Heart right ventricle (tissue), 16 donors: ENCODE data around the gene SRMS. TPM values are rescaled to one million over a fixed set of nuclear protein-coding genes. Genes with fewer than 3 reads are reported as not detected.

Experiments used
- ATAC-seq, 8 donors: fragments of 200-7000 bp; cut with Tn5 transposase; one replicate each; pipeline ENCODE4 v1.9.1; 2020; ENCODE audit warnings: mild to moderate bottlenecking in 8 of 8, moderate library complexity in 8 of 8, moderate number of reproducible peaks in 1 of 8
- DNase-seq, 2 donors: peaks; one replicate each; pipeline ENCODE4 v3.0.0-alpha.2; 2020
- H3K27ac ChIP-seq, 10 donors: fragments of 200-600 bp; sonication (generic) in 2 of 10; one replicate each; pipeline versions ENCODE4 v1.5.0 to v1.8.0; 2020 to 2022; ENCODE audit warnings: mild to moderate bottlenecking in 3 of 10
- H3K27me3 ChIP-seq, 7 donors: fragments of 200-600 bp; one replicate each; pipeline ENCODE4 v1.8.0; 2021 to 2022; ENCODE audit warnings: mild to moderate bottlenecking in 2 of 7
- H3K36me3 ChIP-seq, 9 donors: fragments of 200-600 bp; sonication (generic) in 1 of 9; one replicate each; pipeline versions ENCODE4 v1.5.0 to v1.8.0; 2020 to 2022; ENCODE audit warnings: mild to moderate bottlenecking in 2 of 9
- H3K4me1 ChIP-seq, 9 donors: fragments of 200-600 bp; sonication (generic) in 1 of 9; one replicate each; pipeline versions ENCODE4 v1.5.0 to v1.8.0; 2020 to 2022; ENCODE audit warnings: mild to moderate bottlenecking in 4 of 9
- H3K4me3 ChIP-seq, 10 donors: fragments of 200-600 bp; sonication (generic) in 2 of 10; one replicate each; pipeline versions ENCODE4 v1.5.0 to v1.8.0; 2020 to 2022; ENCODE audit warnings: mild to moderate bottlenecking in 7 of 10, moderate library complexity in 2 of 10
- H3K9me3 ChIP-seq, 11 donors: fragments of 200-600 bp in 10 of 11; sonication (generic) in 2 of 11; one replicate each; pipeline versions ENCODE4 v1.5.0 to v1.8.0; 2013 to 2022; ENCODE audit warnings: mild to moderate bottlenecking in 2 of 11, control low read depth in 1 of 11, moderate library complexity in 1 of 11
- CTCF ChIP-seq, 9 donors: fragments of 200-600 bp; sonication (generic) in 2 of 9; IDR thresholded peaks; one replicate each; pipeline versions ENCODE4 v1.5.0 to v1.8.0; 2021 to 2022; ENCODE audit warnings: antibody characterized with exemption in 9 of 9, mild to moderate bottlenecking in 5 of 9, moderate library complexity in 1 of 9
- WGBS, 2 donors: extraction: QIAGEN DNeasy Blood & Tissue Kit; methylation state at CpG; one replicate each; pipeline ENCODE4 v1.1.7; 2013; ENCODE audit warnings: inconsistent platforms in 1 of 2; 5-methylcytosine and 5-hydroxymethylcytosine counted together
- intact Hi-C, 10 donors: fragments of 100-400 bp; cut with DNase I; formaldehyde crosslinking; loops; one replicate each; pipeline versions ENCODE4 v1.11.1 to v1.14.2; 2022
- polyA plus RNA-seq, 2 donors: library from polyadenylated mRNA; stranded (reverse); fragments of 200-250 nt; gene quantifications; one replicate each; pipeline ENCODE4 v1.2.3, GENCODE V29; 2013
- total RNA-seq, 10 donors: library from RNA; stranded (reverse); fragmentation: NEBNext Ultra II Directional in 3 of 10; extraction: Animal tissue kit (Norgen Biotek cat#: 25700) in 3 of 10; gene quantifications; one replicate each; pipeline versions ENCODE4 v1.2.1 to v1.2.4, GENCODE V29; 2021 to 2023
- donor health status: Arrhythmogenic right ventricular cardiomyopathy.
- donor health status: ischemic (EF 13 %, LVEDD 7.1; RV severe dilation, severe dysfunction).
- donor health status: healthy with polysubstance abuse.
- donor health status: DM: no; HTN: yes; CAD: no.
- donor health status: DM: no; HTN: no; CAD: no.
- donor health status: ischemic (EF 25% LVEDD 6.9; RV normal size, moderate dysfunction).
- donor health status: ischemic (EF 25% LVEDD 5.7; RV mildly dilated, moderate dysfunction).
- donor health status: healthy.
- donor health status: DM: yes; HTN: yes; CAD: no.
- donor health status: Ischemic cardiomyopathy.
- donor health status: ischemic (EF 35%, LVEDD 5.7; RV mildly dilated, moderate dysfunction).
- donor health status: nonischemic (EF 11% LVEDD 7.7; RV severe dilation, severe dysfunction).
- donor health status: DM: yes; HTN: yes; CAD: no.
- donor health status: PGD.
- donor health status: ischemic (EF 29% LVEDD 5.4; RV normal size, mild dysfunction).
- donor health status: nonischemic (EF 23%, LVEDD 6.1; RV moderate dilation, normal function).

The SRMS gene
- total and polyA plus RNA-seq, 12 donors, result not detected

GRCh38 chr20:63586797-63587196 is 39.2 kb upstream of the SRMS start:
- H3K4me3 ChIP-seq, result no peak overlapping the region
- whole genome bisulfite sequencing, 2 donors, result 91 to 95% methylated on average over 17 of the region's 17 CpGs
- H3K27ac ChIP-seq, result no peak overlapping the region
- H3K27me3 ChIP-seq, result no peaks in the 10 kb centered on the region
- peaks cover 0 to 9% (median 0%) of the 10 kb centered on the region in 9 donors for H3K4me1 ChIP-seq
- ATAC-seq, result peak in 1 of 8 donors; percentile 35
- DNase-seq, result no peak
- TF ChIP-seq CTCF (IDR thresholded peaks at IDR 0.05), result no peak
- H3K36me3 ChIP-seq, result peaks cover 0 to 46% (median 25%) of the 10 kb centered on the region in 9 donors
- intact Hi-C loops, result no loop called here
- no peaks in the 10 kb centered on the region for H3K9me3 ChIP-seq

- Histone ChIP-seq H3K4me1 (peaks cover 0 to 9% (median 0%) of the 10 kb centered on the region in 9 donors), H3K9me3 (no peaks in the 10 kb centered on the region), H3K27ac (no peak overlapping the region), H3K36me3 (peaks cover 0 to 37% (median 16%) of the 10 kb centered on the region in 9 donors), H3K27me3 (no peaks in the 10 kb centered on the region), H3K4me3 (no peak overlapping the region)
- WGBS, 2 donors, result 72 to 80% methylated on average over 22 of the region's 22 CpGs
- ATAC-seq, result peak in 2 of 8 donors; percentile 25 to 39
- no peak for TF ChIP-seq CTCF (IDR thresholded peaks at IDR 0.05)
- intact Hi-C loops, result no loop called here
- no peak for DNase-seq
Observed at GRCh38 chr20:63585616-63586565, 38.3 kb upstream of the SRMS start.

- ATAC-seq, result no peak
- no peak overlapping the region for H3K4me3 ChIP-seq
- H3K27me3 ChIP-seq, result peaks cover 0 to 21% (median 0%) of the 10 kb centered on the region in 7 donors
- TF ChIP-seq CTCF (IDR thresholded peaks at IDR 0.05), result no peak
- 85 to 90% methylated on average over 23 of the region's 23 CpGs for WGBS, 2 donors
- H3K27ac ChIP-seq, result no peak overlapping the region
- intact Hi-C loops, result no loop called here
- DNase-seq, result no peak
- H3K9me3 ChIP-seq, result no peaks in the 10 kb centered on the region
- peaks cover 0 to 5% (median 0%) of the 10 kb centered on the region in 9 donors for H3K4me1 ChIP-seq
- peaks cover 0 to 4% (median 0%) of the 10 kb centered on the region in 9 donors for H3K36me3 ChIP-seq
Observed at GRCh38 chr20:63582382-63583063, 35.0 kb upstream of the SRMS start.

GRCh38 chr20:63580796-63581461 is 33.4 kb upstream of the SRMS start:
- intact Hi-C loops, result no loop called here
- Histone ChIP-seq H3K9me3 (no peaks in the 10 kb centered on the region), H3K4me1 (peaks cover 0 to 8% (median 0%) of the 10 kb centered on the region in 9 donors), H3K27me3 (peaks cover 0 to 25% (median 0%) of the 10 kb centered on the region in 7 donors), H3K36me3 (no peaks in the 10 kb centered on the region), H3K27ac (no peak overlapping the region), H3K4me3 (no peak overlapping the region)
- 58 to 65% methylated on average over 12 of the region's 12 CpGs for WGBS, 2 donors
- DNase-seq (no peak), ATAC-seq (peak in 1 of 8 donors; percentile 26)
- peak in 7 of 9 donors; percentile 23 to 47 (median 32) for TF ChIP-seq CTCF (IDR thresholded peaks at IDR 0.05)
